ENCODE results near the gene PSAPL1.

Gene PSAPL1

GRCh38 chr4:7431696-7432530 is 2.8 kb downstream of the PSAPL1 start:
- H3K4me3 ChIP-seq (ENCODE audit: insufficient read length, low read depth) = no peak overlapping the region
- peaks cover 58% of the 10 kb centered on the region for H3K4me1 ChIP-seq (ENCODE audit: insufficient read depth, insufficient read length)
- TF ChIP-seq SUZ12 (IDR thresholded peaks at IDR 0.05; ENCODE audit: extremely low read depth, insufficient read depth, insufficient read length) (no peak), ZNF274 (IDR thresholded peaks at IDR 0.05; ENCODE audit: low read depth, low read length) (no peak), YY1 (IDR thresholded peaks at IDR 0.05; ENCODE audit: insufficient read depth, insufficient read length) (no peak)
- no peak overlapping the region for H3K9ac ChIP-seq (ENCODE audit: insufficient read length, low read depth)
- no peak for DNase-seq (ENCODE audit: low read depth, low spot score)
- no peaks in the 10 kb centered on the region for H3K27me3 ChIP-seq (ENCODE audit: insufficient read depth, insufficient read length)
- H3K36me3 ChIP-seq (ENCODE audit: insufficient read depth, insufficient read length, low read length) = no peaks in the 10 kb centered on the region
- H3K9me3 ChIP-seq (ENCODE audit: insufficient read depth, low read length) = no peaks in the 10 kb centered on the region

GRCh38 chr4:7430965-7431695 is 3.6 kb downstream of the PSAPL1 start:
- no peak for DNase-seq (ENCODE audit: low read depth, low spot score)
- Histone ChIP-seq H3K9me3 (ENCODE audit: insufficient read depth, low read length) (no peaks in the 10 kb centered on the region), H3K36me3 (ENCODE audit: insufficient read depth, insufficient read length, low read length) (no peaks in the 10 kb centered on the region), H3K4me3 (ENCODE audit: insufficient read length, low read depth) (no peak overlapping the region), H3K9ac (ENCODE audit: insufficient read length, low read depth) (peak overlapping the region; percentile 51), H3K4me1 (ENCODE audit: insufficient read depth, insufficient read length) (peaks cover 64% of the 10 kb centered on the region), H3K27me3 (ENCODE audit: insufficient read depth, insufficient read length) (no peaks in the 10 kb centered on the region)
- TF ChIP-seq YY1 (IDR thresholded peaks at IDR 0.05; ENCODE audit: insufficient read depth, insufficient read length) = no peak
- TF ChIP-seq SUZ12 (IDR thresholded peaks at IDR 0.05; ENCODE audit: extremely low read depth, insufficient read depth, insufficient read length) = no peak
- TF ChIP-seq ZNF274 (IDR thresholded peaks at IDR 0.05; ENCODE audit: low read depth, low read length) = no peak

GRCh38 chr4:7430368-7430964 is 4.3 kb downstream of the PSAPL1 start:
- Histone ChIP-seq H3K36me3 (ENCODE audit: insufficient read depth, insufficient read length, low read length) (no peaks in the 10 kb centered on the region), H3K4me3 (ENCODE audit: insufficient read length, low read depth) (no peak overlapping the region), H3K9ac (ENCODE audit: insufficient read length, low read depth) (peak overlapping the region; percentile 51), H3K9me3 (ENCODE audit: insufficient read depth, low read length) (no peaks in the 10 kb centered on the region), H3K4me1 (ENCODE audit: insufficient read depth, insufficient read length) (peaks cover 57% of the 10 kb centered on the region), H3K27me3 (ENCODE audit: insufficient read depth, insufficient read length) (no peaks in the 10 kb centered on the region)
- no peak for DNase-seq (ENCODE audit: low read depth, low spot score)
- TF ChIP-seq ZNF274 (IDR thresholded peaks at IDR 0.05; ENCODE audit: low read depth, low read length) (no peak), SUZ12 (IDR thresholded peaks at IDR 0.05; ENCODE audit: extremely low read depth, insufficient read depth, insufficient read length) (no peak), YY1 (IDR thresholded peaks at IDR 0.05; ENCODE audit: insufficient read depth, insufficient read length) (no peak)

- TF ChIP-seq SUZ12 (IDR thresholded peaks at IDR 0.05; ENCODE audit: extremely low read depth, insufficient read depth, insufficient read length) (no peak), YY1 (IDR thresholded peaks at IDR 0.05; ENCODE audit: insufficient read depth, insufficient read length) (no peak), ZNF274 (IDR thresholded peaks at IDR 0.05; ENCODE audit: low read depth, low read length) (no peak)
- Histone ChIP-seq H3K4me3 (ENCODE audit: insufficient read length, low read depth) (no peak overlapping the region), H3K9me3 (ENCODE audit: insufficient read depth, low read length) (no peaks in the 10 kb centered on the region), H3K27me3 (ENCODE audit: insufficient read depth, insufficient read length) (no peaks in the 10 kb centered on the region), H3K36me3 (ENCODE audit: insufficient read depth, insufficient read length, low read length) (no peaks in the 10 kb centered on the region), H3K4me1 (ENCODE audit: insufficient read depth, insufficient read length) (peaks cover 58% of the 10 kb centered on the region), H3K9ac (ENCODE audit: insufficient read length, low read depth) (no peak overlapping the region)
- no peak for DNase-seq (ENCODE audit: low read depth, low spot score)
Observed at GRCh38 chr4:7429601-7430078, 5.1 kb downstream of the PSAPL1 start.

- no peaks in the 10 kb centered on the region for H3K9me3 ChIP-seq (ENCODE audit: insufficient read depth, low read length)
- H3K27me3 ChIP-seq (ENCODE audit: insufficient read depth, insufficient read length) = no peaks in the 10 kb centered on the region
- H3K9ac ChIP-seq (ENCODE audit: insufficient read length, low read depth) = no peak overlapping the region
- no peaks in the 10 kb centered on the region for H3K36me3 ChIP-seq (ENCODE audit: insufficient read depth, insufficient read length, low read length)
- DNase-seq (ENCODE audit: low read depth, low spot score) = no peak
- H3K4me3 ChIP-seq (ENCODE audit: insufficient read length, low read depth) = no peak overlapping the region
- TF ChIP-seq SUZ12 (IDR thresholded peaks at IDR 0.05; ENCODE audit: extremely low read depth, insufficient read depth, insufficient read length) (no peak), YY1 (IDR thresholded peaks at IDR 0.05; ENCODE audit: insufficient read depth, insufficient read length) (no peak), ZNF274 (IDR thresholded peaks at IDR 0.05; ENCODE audit: low read depth, low read length) (no peak)
- H3K4me1 ChIP-seq (ENCODE audit: insufficient read depth, insufficient read length) = peaks cover 54% of the 10 kb centered on the region
Observed at GRCh38 chr4:7429069-7429416, 5.7 kb downstream of the PSAPL1 start.

GRCh38 chr4:7428261-7429068 is 6.3 kb downstream of the PSAPL1 start:
- DNase-seq (ENCODE audit: low read depth, low spot score) = no peak

More at GRCh38 chr4:7428261-7429068, 6.3 kb downstream of the PSAPL1 start:
- Histone ChIP-seq H3K36me3 (ENCODE audit: insufficient read depth, insufficient read length, low read length) (no peaks in the 10 kb centered on the region), H3K9me3 (ENCODE audit: insufficient read depth, low read length) (no peaks in the 10 kb centered on the region), H3K9ac (ENCODE audit: insufficient read length, low read depth) (peak overlapping the region; percentile 52), H3K4me3 (ENCODE audit: insufficient read length, low read depth) (no peak overlapping the region), H3K27me3 (ENCODE audit: insufficient read depth, insufficient read length) (no peaks in the 10 kb centered on the region), H3K4me1 (ENCODE audit: insufficient read depth, insufficient read length) (peaks cover 54% of the 10 kb centered on the region)
- no peak for TF ChIP-seq ZNF274 (IDR thresholded peaks at IDR 0.05; ENCODE audit: low read depth, low read length)
- no peak for TF ChIP-seq SUZ12 (IDR thresholded peaks at IDR 0.05; ENCODE audit: extremely low read depth, insufficient read depth, insufficient read length)
- TF ChIP-seq YY1 (IDR thresholded peaks at IDR 0.05; ENCODE audit: insufficient read depth, insufficient read length) = no peak
